Right kidney (tissue), 1 donor: ENCODE results near the gene TMED4.

Experiments used
- DNase-seq: peaks from one replicate; pipeline ENCODE4 v3.0.0-alpha.2; 2016

TMED4 gene

DNA sequence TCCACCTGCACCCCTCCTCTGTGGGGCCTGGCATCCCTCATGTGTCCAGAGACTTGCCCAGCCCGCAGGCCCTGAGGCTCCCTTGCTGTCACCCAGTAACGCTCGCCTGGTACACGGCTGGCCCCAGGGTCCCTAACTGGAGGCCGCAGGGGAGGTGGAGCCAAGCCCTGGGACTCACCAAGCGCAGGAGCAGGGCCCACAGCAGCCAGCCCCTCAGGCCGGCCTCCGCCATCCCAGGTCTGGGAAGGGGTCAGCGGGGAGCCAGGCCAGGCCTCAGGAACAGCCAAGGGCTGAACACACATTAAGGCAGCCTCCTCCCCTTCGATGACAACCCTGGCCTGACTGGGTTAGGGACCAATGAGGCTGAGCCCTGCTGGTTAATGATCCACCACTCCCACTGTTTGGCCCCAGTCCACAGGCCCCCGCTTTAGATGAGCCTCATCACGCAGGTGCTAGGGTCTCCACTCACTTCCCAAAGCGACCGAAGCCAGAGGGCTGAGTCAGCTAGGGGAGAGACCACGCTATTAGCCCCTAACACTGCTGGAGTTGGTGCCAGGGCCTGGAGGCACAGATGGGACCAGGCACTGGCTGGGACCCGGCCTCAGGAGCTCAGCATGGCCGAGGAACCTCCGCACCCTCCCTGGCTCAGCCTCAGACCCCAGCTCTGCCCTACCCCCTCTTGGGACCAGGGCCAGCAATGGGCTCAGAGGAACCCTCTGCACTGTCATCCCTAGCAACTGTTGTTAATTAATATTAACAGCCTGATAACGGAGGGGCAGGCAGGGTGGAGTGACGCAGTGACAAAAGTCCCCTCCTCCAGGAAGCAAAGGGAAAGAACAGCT, 40.8 kb downstream of the TMED4 start, which contains the start of gene NPC1L1:
Gene NPC1L1, minus strand, starts transcription at position 303 of the 842 bp plus-strand sequence. Its CDS starts 71 bp downstream, at position 232.
- DNase-seq, result no peak

DNA sequence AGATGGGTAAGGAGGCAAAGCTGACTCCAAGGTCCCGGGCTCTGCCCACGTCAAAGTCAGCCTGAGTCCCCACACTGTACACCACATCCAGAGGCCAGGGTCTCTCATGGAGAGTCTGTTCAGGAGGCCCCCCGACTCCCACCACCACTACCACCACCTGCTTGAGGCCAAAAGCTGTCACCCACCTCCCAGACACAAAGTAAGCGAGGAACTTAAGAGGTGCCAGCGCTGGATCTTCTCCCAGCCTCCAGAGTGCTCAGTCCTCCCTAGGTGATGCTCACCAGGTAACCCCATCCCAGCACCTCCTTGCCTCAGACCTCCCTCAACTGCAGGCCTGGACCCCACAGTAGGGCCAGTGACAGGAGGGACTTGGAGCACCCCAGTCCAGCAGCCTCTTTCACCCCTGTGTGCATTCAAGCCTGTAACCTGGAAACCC, 41.4 kb downstream of the TMED4 start:
- DNase-seq, result no peak

DNA sequence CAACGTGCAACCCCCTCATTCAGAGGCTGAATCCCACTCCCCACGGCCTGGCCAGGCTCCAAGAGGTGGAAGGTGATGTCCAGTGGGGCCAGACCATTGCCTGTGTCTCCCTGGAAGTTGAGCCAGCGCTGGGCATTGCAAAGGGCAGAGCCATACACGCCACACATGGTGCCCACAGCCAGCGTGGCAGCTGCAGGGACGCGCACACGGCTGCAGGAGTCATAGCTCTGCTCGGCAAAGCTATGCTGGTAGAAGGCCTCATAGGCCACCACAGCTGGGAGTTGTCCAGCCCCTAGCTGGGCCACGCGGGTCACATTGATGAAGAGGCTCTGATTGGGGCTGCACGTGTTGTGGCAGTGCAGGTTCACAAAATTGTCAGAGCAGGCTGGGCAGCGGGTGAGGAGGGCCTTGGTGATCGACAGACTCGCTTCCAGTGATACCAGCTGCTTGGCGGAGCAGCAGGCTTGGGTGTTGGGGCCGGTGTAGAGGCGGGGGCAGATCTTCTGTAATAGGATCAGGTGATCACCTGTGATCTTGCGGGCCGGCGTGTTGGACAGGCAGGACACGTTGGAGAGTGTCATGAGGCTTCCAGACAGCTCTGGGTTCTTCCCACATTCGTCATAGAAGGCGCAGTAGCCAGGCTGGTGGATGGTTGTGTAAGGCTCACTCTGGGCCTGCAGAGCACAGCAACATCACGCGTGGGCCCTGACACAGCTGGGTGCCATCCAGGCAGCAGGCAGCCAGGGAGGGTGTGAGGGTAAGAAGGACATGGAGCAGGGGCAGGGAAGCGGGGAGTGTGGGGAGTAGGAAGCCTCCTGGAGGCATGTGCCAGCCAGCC, 42.1 kb downstream of the TMED4 start:
- DNase-seq, result no peak

DNA sequence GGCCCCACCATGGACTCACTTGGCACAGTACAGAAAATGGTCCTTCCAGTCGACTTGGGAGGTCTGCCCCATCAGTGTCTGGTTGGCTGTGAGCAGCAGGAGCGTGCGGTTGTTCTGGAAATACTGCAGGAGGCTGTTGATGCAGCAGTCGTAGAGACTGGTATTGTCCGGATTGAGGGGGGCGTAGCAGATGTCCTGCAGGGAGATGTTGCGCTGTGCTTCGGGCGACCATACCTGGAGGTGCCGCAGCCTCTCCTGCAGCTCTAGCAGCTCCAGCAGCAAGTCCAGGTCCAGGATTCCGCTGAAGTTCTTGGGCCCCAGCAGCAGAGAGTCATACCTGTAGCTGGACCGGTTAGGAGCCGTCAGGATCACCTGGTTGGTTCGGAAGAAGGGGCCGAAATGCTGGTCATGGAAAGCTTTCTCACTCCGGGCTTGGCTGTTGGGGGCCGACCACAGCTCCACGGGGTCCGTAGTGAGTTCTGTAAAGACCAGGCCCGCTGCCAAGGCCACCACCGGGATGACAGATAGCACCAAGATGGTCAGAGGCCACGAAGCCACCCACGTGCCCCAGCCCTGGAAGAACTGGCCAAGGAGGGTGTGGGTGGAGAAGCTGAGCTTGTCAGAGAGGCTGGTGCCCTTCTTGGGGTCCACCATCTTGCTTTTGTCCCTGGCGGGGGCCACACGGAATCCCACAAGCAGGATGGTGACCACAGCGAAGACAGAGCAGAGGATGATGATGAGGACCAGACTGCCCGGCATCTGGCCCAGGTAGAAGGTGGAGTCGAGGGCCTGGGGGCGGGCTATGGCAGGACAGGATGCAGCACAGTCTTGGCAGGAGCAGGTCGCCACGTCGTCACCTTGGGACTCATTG, 43.0 kb downstream of the TMED4 start:
- DNase-seq, result no peak

DNA sequence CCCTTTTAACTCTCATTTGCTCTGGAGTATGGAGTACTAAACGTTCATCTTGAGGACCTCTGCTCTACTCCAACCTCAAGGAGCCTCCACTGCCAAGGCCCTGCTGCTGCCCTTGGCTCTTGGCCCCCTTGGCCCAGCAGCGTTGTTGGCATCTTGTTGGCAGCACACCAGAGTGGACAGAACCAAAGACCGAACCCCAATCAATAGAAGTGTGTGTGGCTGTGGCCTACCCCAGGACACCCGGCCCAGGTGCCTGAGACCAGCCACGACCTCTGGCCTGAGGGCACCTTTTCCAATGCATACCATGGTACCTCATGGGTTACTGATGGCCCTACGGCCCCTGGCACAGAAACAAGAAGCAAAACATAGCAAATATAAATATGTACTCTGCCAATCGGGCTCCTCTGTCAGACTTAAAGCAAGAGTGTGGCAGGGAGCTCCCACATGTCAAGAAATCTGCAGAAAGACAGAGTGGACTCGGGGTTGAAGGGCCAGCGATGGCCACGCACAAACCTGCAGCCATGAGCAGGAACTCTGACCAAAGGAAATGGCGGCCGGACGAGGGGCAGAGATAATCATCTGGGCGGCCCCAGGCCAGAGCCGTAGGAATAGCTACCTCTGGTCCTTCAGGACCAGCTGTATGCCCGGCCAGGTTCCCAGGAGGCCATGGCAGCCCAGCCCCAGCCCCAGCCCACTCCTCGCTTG, 43.8 kb downstream of the TMED4 start:
- no peak for DNase-seq

DNA sequence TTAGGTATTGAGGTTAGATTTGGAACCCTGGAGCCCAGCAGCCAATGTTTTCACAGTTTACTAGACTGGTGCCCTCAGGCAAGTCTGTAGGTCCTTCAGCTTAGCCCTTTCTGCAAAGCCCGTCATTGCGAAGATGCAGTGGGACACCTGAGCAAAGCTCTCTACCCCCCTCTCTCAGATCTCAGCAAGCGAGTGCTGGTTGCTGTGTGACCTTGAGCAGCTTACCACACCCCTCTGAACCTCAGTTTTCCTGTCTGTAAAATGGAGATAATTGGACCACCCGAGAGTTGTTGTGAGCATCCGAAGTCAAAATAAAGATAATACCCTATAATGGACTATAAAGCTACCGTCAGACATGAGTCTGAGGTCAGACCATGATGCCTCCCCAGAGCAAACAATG, 44.6 kb downstream of the TMED4 start:
- no peak for DNase-seq

DNA sequence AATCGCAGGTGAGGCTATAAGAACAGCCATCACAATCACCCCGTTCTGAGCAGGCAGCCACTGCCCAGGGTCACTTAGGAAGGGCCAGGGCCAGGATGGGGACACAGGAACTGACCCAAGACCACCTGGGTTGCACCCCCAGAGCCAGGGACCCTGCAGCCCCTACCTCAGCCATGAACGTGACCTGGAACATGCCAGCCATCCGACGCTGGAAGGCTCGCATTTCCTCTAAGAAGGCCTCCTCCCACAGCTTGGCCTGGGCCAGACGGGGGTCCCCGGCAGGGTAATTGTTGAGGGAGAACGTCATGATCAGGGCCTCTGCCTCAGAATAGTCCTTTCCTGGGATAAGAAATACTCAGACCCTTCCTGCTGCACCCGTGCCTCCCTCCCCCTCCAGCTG, 45.9 kb downstream of the TMED4 start:
- no peak for DNase-seq

DNA sequence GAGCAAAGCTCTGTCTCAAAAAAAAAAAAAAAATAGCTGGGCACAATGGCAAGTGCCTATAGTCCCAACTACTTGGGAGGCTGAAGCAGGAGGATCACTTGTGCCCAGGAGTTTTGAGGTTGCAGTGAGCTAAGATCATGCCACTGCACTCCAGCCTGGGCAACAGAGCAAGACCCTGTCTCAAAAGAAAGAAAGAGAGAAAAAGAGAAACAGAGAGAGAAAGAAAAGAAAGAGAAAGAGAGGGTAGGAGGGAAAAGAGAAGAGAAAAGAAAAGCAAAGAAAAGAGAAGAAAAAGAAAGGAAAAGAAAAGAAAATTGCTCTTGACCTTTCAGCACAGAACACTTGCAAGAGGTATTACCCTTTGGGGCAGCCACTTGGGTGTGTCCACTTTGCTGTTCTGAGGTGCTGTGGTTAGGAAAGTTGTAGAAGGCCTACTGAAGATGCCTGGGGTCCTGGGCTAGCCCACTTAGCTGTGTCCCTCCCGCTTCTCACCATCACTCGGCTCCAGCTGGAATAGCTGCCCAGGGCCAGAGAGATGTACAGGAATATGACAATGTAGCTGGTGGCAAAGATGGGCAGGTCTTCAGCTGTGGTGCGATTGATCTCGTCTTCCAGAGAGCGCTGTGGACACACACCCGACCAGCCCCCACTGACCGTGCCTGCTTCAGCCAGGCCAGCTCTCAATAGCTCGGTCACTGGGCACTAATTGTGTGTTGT, 46.5 kb downstream of the TMED4 start:
- no peak for DNase-seq

DNA sequence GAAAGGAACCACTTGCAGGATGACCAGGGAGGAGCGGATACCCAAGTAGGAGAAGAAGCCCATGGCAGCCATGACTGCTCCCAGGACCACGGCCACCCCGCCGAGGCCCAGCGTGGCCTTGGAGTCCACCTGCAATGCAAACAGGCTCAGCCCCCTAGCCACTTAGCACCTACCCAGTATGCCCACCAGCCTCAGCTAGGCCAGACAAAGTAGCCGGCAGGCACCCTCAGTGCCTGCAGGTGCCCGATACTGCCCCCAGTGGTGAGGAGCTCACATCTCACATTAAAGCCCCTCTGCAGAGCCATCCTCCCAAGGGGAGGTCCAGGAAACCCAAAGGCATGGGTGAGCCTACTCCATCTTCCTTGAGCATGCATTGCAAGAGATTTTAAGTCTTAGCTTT, 47.5 kb downstream of the TMED4 start:
- no peak for DNase-seq

DNA sequence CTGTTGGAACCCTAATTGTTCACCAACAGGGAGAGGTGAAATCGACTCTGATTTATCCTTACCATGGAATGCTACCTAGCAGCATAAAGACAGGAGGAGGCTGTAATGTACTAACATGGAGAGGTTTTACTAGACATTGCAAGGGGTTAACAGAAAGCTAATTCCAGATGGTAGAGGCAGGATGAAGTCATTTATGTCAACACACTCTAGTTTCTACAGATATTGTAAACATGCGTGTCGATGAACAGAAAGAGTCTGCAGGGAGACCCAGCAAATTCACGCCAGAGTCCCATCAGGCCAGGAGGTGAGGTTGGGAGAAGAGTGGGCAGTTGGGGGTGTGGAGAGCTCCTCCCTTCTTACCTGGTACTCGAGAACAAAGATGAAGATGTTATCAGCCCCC, 47.9 kb downstream of the TMED4 start:
- DNase-seq, result no peak

DNA sequence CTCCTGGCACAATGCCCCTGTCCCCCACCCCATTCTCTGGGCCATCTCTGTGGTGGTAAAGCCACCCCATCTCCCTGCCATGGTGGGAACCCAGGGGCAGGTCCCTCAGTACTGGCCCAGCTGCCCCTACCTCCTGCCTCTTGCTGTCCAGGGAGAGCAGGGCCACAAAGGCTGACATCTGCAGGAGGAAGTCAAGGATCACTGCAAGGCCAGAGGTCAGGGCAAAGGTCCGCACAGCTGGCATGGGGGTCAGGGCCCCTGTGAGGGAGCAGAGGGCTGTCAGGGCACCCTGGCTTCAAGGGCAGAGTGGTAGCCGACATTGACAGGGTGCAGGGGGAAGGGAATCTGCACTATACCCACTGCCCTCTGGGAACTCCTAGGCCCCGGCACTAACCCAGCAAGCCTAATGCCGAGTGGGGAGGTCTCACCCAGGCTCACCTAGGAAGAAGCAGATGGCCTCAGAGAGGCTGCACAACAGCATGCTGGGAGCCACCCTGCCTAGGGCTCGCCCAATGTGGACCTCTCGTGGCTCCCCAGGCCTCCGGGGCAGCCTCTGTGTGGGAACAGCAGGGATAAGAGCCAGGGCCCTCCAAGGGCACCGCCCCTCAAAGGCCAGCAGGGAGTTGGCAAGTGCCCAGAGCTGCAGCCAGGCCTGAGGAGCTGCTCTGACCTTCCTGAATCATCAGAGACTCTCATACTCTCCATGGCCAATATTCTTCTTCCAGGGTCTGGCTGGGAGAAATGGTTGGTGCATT, 48.6 kb downstream of the TMED4 start:
- DNase-seq, result no peak

DNA sequence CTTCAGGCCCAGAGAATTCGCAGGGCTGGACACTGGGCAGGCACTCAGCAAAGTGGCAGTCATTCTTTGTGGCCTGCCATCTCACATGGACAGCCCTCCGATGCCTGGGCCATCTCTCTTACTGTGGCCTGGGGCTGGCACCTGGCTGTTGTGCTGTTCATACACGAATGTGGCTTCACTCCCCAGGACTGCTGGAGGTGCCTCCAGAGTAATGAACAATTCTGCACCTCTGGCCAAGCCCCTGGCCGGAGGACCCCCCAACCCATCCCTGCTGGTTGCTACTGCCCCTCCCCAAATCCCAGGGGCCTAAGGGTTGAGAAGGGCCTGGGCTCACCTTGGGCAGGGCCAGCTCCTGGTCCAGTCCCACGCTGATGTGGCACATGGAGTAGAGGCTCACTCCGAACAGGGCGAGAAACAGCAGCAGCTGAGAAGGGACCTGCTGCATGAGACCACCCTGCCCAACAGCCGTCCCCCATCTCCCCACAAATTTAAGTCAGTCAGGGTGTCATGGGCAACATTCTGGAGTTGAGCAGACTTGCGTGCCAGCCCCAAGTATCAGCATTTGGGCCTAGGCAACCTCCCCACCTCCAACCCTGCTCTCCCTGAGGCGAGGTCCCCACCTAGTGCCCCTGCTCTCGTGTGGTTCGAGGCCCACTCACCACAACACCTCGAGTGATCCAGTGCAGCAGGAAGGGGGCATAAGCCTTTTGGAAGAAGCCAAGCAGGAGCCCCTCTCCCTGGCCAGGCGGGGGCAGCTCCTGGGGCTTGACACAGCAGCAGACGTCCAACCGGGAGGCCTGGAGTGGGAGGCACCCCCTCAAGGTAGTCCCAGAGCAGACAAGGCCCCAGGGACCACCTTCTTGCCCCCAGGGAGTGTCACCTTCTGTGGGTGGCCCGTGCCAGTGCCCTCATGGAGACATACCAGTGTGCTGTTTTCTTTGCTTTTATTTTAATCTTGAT, 50.3 kb downstream of the TMED4 start:
- no peak for DNase-seq

DNA sequence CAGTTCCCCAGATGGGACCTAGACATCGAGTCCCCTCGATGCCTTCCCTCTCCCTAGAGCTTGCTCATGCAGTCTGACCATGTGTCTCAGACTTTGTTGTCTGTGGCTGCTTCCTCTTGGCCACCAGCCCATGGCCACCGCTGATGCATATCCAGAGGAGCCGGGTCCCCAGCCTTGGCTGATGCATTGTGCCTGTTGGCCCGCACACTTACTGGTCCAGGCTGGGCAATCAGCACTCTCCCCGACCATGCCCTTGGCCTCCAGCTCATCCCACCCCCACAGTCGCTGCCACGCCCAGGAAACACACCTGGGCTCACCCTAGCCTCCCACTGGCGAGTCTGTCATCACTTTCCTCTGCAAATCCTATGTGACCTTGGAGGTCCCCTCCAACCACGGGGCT, 51.0 kb downstream of the TMED4 start:
- DNase-seq, result no peak
